ENCODE results near the gene LINGO4. TPM values are rescaled to one million over a fixed set of nuclear protein-coding genes. Genes with fewer than 3 reads are reported as not detected.

The LINGO4 gene
- total and polyA plus RNA-seq, 2 of the 13 experiments (the other 11 are each of a cell fraction or from before 2014, with no cell fraction given) = 0.02 to 0.05 TPM

- TF ChIP-seq ZNF225 (CRISPR knock-in tag; IDR thresholded peaks at IDR 0.05) (peak; percentile 91), HNF4G (IDR thresholded peaks at IDR 0.05; ENCODE audit: borderline replicate concordance, low read depth, low read length) (no peak; the same call in 1 of the 2 replicates), HNF4G (CRISPR knock-in tag; IDR thresholded peaks at IDR 0.05; ENCODE audit: borderline replicate concordance, low read depth) (no peak), PRPF4 (IDR thresholded peaks at IDR 0.05; ENCODE audit: low read depth, low read length, poor library complexity, severe bottlenecking) (no peak), ZSCAN21 (CRISPR knock-in tag; IDR thresholded peaks at IDR 0.05; ENCODE audit: borderline replicate concordance) (no peak; the same call in 1 of the 2 replicates), HHEX (CRISPR knock-in tag; IDR thresholded peaks at IDR 0.05) (no peak), U2AF2 (IDR thresholded peaks at IDR 0.05; ENCODE audit: low read depth, low read length) (no peak), RFX1 (IDR thresholded peaks at IDR 0.05) (no peak), PCBP1 (IDR thresholded peaks at IDR 0.05; ENCODE audit: borderline replicate concordance, low read depth, low read length) (peak; percentile 75; the same call in 1 of the 2 replicates), ZNF576 (CRISPR knock-in tag; IDR thresholded peaks at IDR 0.05) (no peak), TARDBP (CRISPR knock-in tag; IDR thresholded peaks at IDR 0.05) (peak; percentile 57; the same call in 1 of the 2 replicates), SOX6 (IDR thresholded peaks at IDR 0.05) (no peak), SOX6 (CRISPR knock-in tag; IDR thresholded peaks at IDR 0.05) (peak; percentile 48; the same call in 1 of the 2 replicates), ZC3H4 (CRISPR knock-in tag; IDR thresholded peaks at IDR 0.05; ENCODE audit: borderline replicate concordance) (no peak), THAP7 (CRISPR knock-in tag; IDR thresholded peaks at IDR 0.05) (no peak), ETS1 (CRISPR knock-in tag; IDR thresholded peaks at IDR 0.05) (no peak), RBFOX2 (IDR thresholded peaks at IDR 0.05; ENCODE audit: low read depth, low read length) (peak; percentile 95), ZNF740 (CRISPR knock-in tag; IDR thresholded peaks at IDR 0.05) (peak; percentile 52; the same call in 1 of the 2 replicates), DDIT3 (CRISPR knock-in tag; IDR thresholded peaks at IDR 0.05) (no peak), MBNL3 (CRISPR knock-in tag; conservative IDR thresholded peaks at IDR 0.05) (no peak), CREM (IDR thresholded peaks at IDR 0.05) (peak; percentile 49; the same call in 1 of the 2 replicates), CREM (CRISPR knock-in tag; IDR thresholded peaks at IDR 0.05) (no peak), ZNF331 (CRISPR knock-in tag; IDR thresholded peaks at IDR 0.05) (no peak; the same call in 1 of the 2 replicates), ELF1 (CRISPR knock-in tag; IDR thresholded peaks at IDR 0.05) (peak; percentile 40), YEATS2 (CRISPR knock-in tag; IDR thresholded peaks at IDR 0.05; ENCODE audit: borderline replicate concordance) (peak; percentile 91), ADNP (CRISPR knock-in tag; IDR thresholded peaks at IDR 0.05) (no peak), ZNF326 (CRISPR knock-in tag; IDR thresholded peaks at IDR 0.05; ENCODE audit: borderline replicate concordance) (no peak), ZNF768 (CRISPR knock-in tag; IDR thresholded peaks at IDR 0.05) (peak; percentile 49; the same call in 1 of the 2 replicates)
Measured at GRCh38 chr1:151762941-151763921, 42.0 kb downstream of the LINGO4 start, which contains the start of gene MRPL9 (continued).

All from HepG2 (cell line).